GM12874 (cell line): ENCODE measurements around the gene SLC25A12.

ENCODE experiments used
- TF ChIP-seq, protein P1 (sequence below): IDR thresholded peaks from 2 replicates; pipeline ENCODE4 v1.5.1; 2011; ENCODE audit warnings: low read depth, mild to moderate bottlenecking, control low read depth, low read length, moderate library complexity; ENCODE audit not compliant: insufficient read depth

Gene SLC25A12

GRCh38 chr2:171762879-171763573 lies 131.0 kb downstream of the SLC25A12 start:
- TF ChIP-seq, protein P1, sequence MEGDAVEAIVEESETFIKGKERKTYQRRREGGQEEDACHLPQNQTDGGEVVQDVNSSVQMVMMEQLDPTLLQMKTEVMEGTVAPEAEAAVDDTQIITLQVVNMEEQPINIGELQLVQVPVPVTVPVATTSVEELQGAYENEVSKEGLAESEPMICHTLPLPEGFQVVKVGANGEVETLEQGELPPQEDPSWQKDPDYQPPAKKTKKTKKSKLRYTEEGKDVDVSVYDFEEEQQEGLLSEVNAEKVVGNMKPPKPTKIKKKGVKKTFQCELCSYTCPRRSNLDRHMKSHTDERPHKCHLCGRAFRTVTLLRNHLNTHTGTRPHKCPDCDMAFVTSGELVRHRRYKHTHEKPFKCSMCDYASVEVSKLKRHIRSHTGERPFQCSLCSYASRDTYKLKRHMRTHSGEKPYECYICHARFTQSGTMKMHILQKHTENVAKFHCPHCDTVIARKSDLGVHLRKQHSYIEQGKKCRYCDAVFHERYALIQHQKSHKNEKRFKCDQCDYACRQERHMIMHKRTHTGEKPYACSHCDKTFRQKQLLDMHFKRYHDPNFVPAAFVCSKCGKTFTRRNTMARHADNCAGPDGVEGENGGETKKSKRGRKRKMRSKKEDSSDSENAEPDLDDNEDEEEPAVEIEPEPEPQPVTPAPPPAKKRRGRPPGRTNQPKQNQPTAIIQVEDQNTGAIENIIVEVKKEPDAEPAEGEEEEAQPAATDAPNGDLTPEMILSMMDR, result no peak

- TF ChIP-seq, protein P1, result no peak
Observed at GRCh38 chr2:171754254-171754939, 139.6 kb downstream of the SLC25A12 start.

DNA sequence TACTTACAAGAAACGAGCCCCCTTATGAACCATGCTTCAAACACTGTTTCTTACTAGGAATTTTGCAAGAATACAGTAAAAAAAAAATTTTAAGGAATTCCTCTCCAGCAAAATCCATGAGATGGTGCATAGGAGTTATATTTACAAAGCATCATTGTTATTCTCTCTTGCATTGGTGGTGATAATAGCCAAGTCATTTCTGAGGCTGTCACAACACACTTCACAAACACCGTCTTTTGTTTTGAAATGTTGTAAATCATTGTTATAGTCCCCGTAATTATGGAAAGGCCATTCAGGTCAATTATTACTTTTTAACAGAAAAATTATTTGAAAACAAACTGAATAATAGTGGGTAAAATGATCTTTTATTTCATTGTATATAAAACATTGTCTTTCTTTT lies 146.7 kb downstream of the SLC25A12 start:
- TF ChIP-seq, protein P1, result no peak

DNA sequence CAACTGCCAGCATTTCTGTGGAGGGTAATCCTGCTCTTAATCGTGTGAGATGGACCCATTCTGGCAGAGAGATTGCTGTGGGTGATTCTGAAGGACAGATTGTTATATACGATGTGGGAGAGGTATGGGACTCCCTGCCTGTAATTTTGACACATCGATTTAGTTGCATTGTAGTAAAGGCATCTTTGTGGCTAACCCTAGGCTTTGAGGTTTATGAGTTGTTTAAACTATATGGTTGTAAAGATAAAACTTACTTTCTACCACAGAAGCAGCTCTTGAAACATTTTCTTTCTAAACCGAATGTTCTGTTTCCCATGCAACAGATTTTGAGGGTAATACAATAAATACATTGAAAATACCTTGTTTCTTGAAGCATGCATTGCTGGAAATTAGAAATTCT lies 148.2 kb downstream of the SLC25A12 start:
- TF ChIP-seq, protein P1, result no peak

GRCh38 chr2:171745141-171745540 lies 148.9 kb downstream of the SLC25A12 start:
- TF ChIP-seq, protein P1, result no peak

DNA sequence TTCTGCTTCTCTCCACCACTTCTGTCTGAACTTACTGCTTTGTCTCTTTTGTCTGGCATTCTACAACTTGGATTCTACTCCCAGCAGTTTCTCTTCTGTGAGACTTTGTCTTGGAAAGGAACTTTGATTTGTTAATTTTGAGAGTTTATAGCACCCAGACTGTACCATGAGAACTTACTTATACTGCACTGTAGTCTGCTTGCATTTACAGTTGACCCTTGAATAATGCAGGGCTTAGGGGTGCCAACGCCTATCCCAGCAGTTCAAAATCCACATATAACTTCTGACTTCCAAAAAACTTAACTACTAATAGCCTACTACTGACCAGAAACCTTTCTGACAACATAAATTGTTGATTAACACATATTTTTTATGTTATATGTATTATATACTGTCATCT lies 151.3 kb downstream of the SLC25A12 start:
- TF ChIP-seq, protein P1, result no peak

GRCh38 chr2:171741189-171741588 lies 152.9 kb downstream of the SLC25A12 start:
- TF ChIP-seq, protein P1, result no peak
